Lung (tissue), 12 donors: ENCODE measurements around the gene PTX3. TPM values are rescaled to one million over a fixed set of nuclear protein-coding genes. Genes with fewer than 3 reads are reported as not detected.

ENCODE experiments used
- ATAC-seq: fragments of 200-7000 bp; cut with Tn5 transposase; one replicate; pipeline ENCODE4 v1.9.1; 2020; ENCODE audit warnings: moderate number of reproducible peaks; ENCODE audit not compliant: insufficient read depth, low FRiP score
- DNase-seq, 3 donors: peaks; one replicate each; pipeline ENCODE4 v3.0.0-alpha.2; 2013 to 2017
- H3K27ac ChIP-seq, 2 donors: one replicate each; pipeline ENCODE4 v1.5.1; 2013; ENCODE audit warnings: mild to moderate bottlenecking in 2 of 2, moderate library complexity in 2 of 2, control low read depth in 1 of 2, inconsistent platforms in 1 of 2, low read depth in 1 of 2, low read length in 1 of 2
- H3K27me3 ChIP-seq, 3 donors: one replicate each; pipeline ENCODE4 v1.5.1; 2013; ENCODE audit warnings: low read length in 2 of 3; ENCODE audit not compliant: control insufficient read depth in 3 of 3, insufficient read depth in 3 of 3
- H3K36me3 ChIP-seq, 4 donors: one replicate each; pipeline ENCODE4 v1.5.1; 2013; ENCODE audit warnings: low read length in 4 of 4, mild to moderate bottlenecking in 1 of 4, moderate library complexity in 1 of 4; ENCODE audit not compliant: control insufficient read depth in 4 of 4, insufficient read depth in 4 of 4
- H3K4me1 ChIP-seq, 5 donors: one replicate each; pipeline ENCODE4 v1.5.1; 2013; ENCODE audit warnings: low read length in 5 of 5, mild to moderate bottlenecking in 2 of 5, moderate library complexity in 1 of 5; ENCODE audit not compliant: control insufficient read depth in 5 of 5, insufficient read depth in 5 of 5
- H3K4me3 ChIP-seq: one replicate; pipeline ENCODE4 v1.5.1; 2013; ENCODE audit warnings: mild to moderate bottlenecking, control low read depth, moderate library complexity
- H3K9ac ChIP-seq, 2 donors: one replicate each; pipeline ENCODE4 v1.5.1; 2013; ENCODE audit warnings: low read length in 2 of 2, control low read depth in 1 of 2; ENCODE audit not compliant: insufficient read depth in 1 of 2
- H3K9me3 ChIP-seq, 4 donors: one replicate each; pipeline ENCODE4 v1.5.1; 2013; ENCODE audit warnings: low read length in 3 of 4, mild to moderate bottlenecking in 1 of 4, moderate library complexity in 1 of 4; ENCODE audit not compliant: control insufficient read depth in 4 of 4, insufficient read depth in 3 of 4
- CTCF ChIP-seq: IDR thresholded peaks from 2 replicates; pipeline ENCODE4 v1.5.1; 2012; ENCODE audit warnings: mild to moderate bottlenecking; ENCODE audit errors: control extremely low read depth, extremely low read depth
- whole genome bisulfite sequencing, 2 donors: extraction: QIAGEN DNeasy Blood & Tissue Kit; methylation state at CpG; one replicate each; pipeline ENCODE4 v1.1.7; 2013; 5-methylcytosine and 5-hydroxymethylcytosine counted together
- polyA plus RNA-seq, 2 donors: library from polyadenylated mRNA; stranded (reverse); fragments of 200-250 nt; gene quantifications; one replicate each; pipeline ENCODE4 v1.2.1, GENCODE V29; 2013
- total RNA-seq, 2 donors: library from RNA; depleted of rRNA in 1 of 2; stranded (reverse); fragments of >200 nt in 1 of 2; gene quantifications; one replicate each; pipeline ENCODE4 v1.2.1, GENCODE V29; 2014 to 2021
- donor health status: control.
- donor health status: control.
- donor health status: Bipolar disorder and iron deficiency.
- donor health status: healthy.
- donor health status: DM: yes; HTN: yes; CAD: no.

PTX3 gene
- total and polyA plus RNA-seq, 4 donors = 4.1 to 626 (median 26.1) TPM

- DNase-seq = no peak
- Histone ChIP-seq H3K27me3 (no peaks in the 10 kb centered on the region), H3K4me1 (peaks cover 0 to 11% (median 0%) of the 10 kb centered on the region in 5 donors), H3K4me3 (no peak overlapping the region), H3K9ac (no peak overlapping the region), H3K27ac (no peak overlapping the region), H3K36me3 (peaks cover 0 to 2% (median 0%) of the 10 kb centered on the region in 4 donors), H3K9me3 (peaks cover 0 to 2% (median 0%) of the 10 kb centered on the region in 4 donors)
- TF ChIP-seq CTCF = no peak
- 55 to 65% methylated on average over 2 of the region's 2 CpGs for WGBS, 2 donors
- ATAC-seq = no peak
Measured at GRCh38 chr3:157429708-157430107, 6.9 kb upstream of the PTX3 start.

- H3K27ac ChIP-seq = no peak overlapping the region
- H3K4me1 ChIP-seq = peaks cover 2 to 29% (median 7%) of the 10 kb centered on the region in 5 donors
- peak overlapping the region; percentile 70 to 80 for H3K9ac ChIP-seq
- H3K9me3 ChIP-seq = peaks cover 0 to 3% (median 0%) of the 10 kb centered on the region in 4 donors
- TF ChIP-seq CTCF = no peak
- WGBS, 2 donors = 3 to 6% methylated on average over 22 of the region's 22 CpGs
- H3K36me3 ChIP-seq = peaks cover 0 to 6% (median 2%) of the 10 kb centered on the region in 4 donors
- peak in 2 of 3 donors; percentile 29 to 66 for DNase-seq
- no peak for ATAC-seq
- H3K27me3 ChIP-seq = no peaks in the 10 kb centered on the region
- peak overlapping the region; percentile 20 for H3K4me3 ChIP-seq
Measured at GRCh38 chr3:157438194-157438730, 1.6 kb downstream of the PTX3 start.

- TF ChIP-seq CTCF = no peak
- Histone ChIP-seq H3K4me1 (peaks cover 2 to 50% (median 9%) of the 10 kb centered on the region in 5 donors), H3K4me3 (no peak overlapping the region), H3K9ac (no peak overlapping the region), H3K36me3 (peaks cover 0 to 6% (median 2%) of the 10 kb centered on the region in 4 donors), H3K27ac (no peak overlapping the region), H3K27me3 (no peaks in the 10 kb centered on the region), H3K9me3 (peaks cover 0 to 3% (median 0%) of the 10 kb centered on the region in 4 donors)
- 84 to 89% methylated on average over 2 of the region's 2 CpGs for WGBS, 2 donors
- ATAC-seq (no peak), DNase-seq (no peak)
Measured at GRCh38 chr3:157441102-157441624, 4.5 kb downstream of the PTX3 start.

GRCh38 chr3:157442729-157443128 is 6.1 kb downstream of the PTX3 start:
- Histone ChIP-seq H3K27ac (peak overlapping the region; percentile 15 to 21), H3K4me3 (no peak overlapping the region), H3K9ac (peak overlapping the region in 1 of 2 donors; percentile 20), H3K36me3 (peaks cover 0 to 6% (median 2%) of the 10 kb centered on the region in 4 donors), H3K27me3 (no peaks in the 10 kb centered on the region), H3K9me3 (peaks cover 0 to 4% (median 0%) of the 10 kb centered on the region in 4 donors), H3K4me1 (peaks cover 2 to 57% (median 9%) of the 10 kb centered on the region in 5 donors)
- DNase-seq (peak in 2 of 3 donors; percentile 32 to 68), ATAC-seq (peak; percentile 23)
- whole genome bisulfite sequencing, 2 donors = 56 to 66% methylated on average over 2 of the region's 2 CpGs
- TF ChIP-seq CTCF = no peak
